Right lobe of liver (tissue), 4 donors: ENCODE measurements around the gene NFIL3.

Source experiments
- POLR2A ChIP-seq: fragments of 450-650 bp; IDR thresholded peaks from one replicate; pipeline ENCODE4 v1.6.1; 2017; ENCODE audit warnings: antibody characterized with exemption, mild to moderate bottlenecking
- TF ChIP-seq, protein P1 (sequence below), 4 donors: fragments of 200-600 bp in 3 of 4; fragments of 450-650 bp in 1 of 4; IDR thresholded peaks; one replicate each; pipeline versions ENCODE4 v1.5.1 to v1.8.0; 2016 to 2022; ENCODE audit warnings: antibody characterized with exemption in 4 of 4, mild to moderate bottlenecking in 2 of 4
- donor health status: DM: no; HTN: no; CAD: no.
- donor health status: DM: no; HTN: no; CAD: no.
- donor health status: DM: no; HTN: yes; CAD: no.

DNA sequence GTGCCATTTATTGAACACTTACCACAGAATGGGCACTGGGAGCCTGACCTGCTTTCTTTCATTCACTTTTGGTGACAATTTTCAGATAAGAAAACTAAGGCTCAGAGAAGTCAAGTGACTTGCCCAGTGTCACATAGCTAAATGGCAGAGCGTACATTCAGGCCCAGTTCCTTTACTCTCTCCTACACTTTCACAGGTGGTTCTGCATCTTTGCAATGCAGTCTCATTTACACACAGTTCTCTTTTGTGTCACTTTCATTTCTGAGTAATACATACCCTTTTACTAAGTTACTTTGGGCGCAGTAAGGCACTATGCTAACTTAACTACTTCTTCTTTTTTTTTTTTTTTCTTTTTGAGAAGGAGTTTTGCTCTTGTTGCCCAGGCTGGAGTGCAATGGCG lies 8.3 kb downstream of the NFIL3 start:
- TF ChIP-seq, protein P1, sequence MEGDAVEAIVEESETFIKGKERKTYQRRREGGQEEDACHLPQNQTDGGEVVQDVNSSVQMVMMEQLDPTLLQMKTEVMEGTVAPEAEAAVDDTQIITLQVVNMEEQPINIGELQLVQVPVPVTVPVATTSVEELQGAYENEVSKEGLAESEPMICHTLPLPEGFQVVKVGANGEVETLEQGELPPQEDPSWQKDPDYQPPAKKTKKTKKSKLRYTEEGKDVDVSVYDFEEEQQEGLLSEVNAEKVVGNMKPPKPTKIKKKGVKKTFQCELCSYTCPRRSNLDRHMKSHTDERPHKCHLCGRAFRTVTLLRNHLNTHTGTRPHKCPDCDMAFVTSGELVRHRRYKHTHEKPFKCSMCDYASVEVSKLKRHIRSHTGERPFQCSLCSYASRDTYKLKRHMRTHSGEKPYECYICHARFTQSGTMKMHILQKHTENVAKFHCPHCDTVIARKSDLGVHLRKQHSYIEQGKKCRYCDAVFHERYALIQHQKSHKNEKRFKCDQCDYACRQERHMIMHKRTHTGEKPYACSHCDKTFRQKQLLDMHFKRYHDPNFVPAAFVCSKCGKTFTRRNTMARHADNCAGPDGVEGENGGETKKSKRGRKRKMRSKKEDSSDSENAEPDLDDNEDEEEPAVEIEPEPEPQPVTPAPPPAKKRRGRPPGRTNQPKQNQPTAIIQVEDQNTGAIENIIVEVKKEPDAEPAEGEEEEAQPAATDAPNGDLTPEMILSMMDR (IDR thresholded peaks at IDR 0.05), result no peak
- no peak for TF ChIP-seq POLR2A
